Astrocyte of the spinal cord (primary cell): ENCODE data around the gene KCNQ5.
A peak's percentile ranks its signal among the peaks of the same experiment; 100 is the strongest.

Experiments
- DNase-seq: peaks from one replicate; pipeline ENCODE4 v3.0.0; 2011; ENCODE audit warnings: low read depth, low spot score
- H3K4me3 ChIP-seq: 2 replicates; pipeline ENCODE4 v1.5.1; 2011; ENCODE audit warnings: low read depth, mild to moderate bottlenecking, low read length, moderate library complexity
- CTCF ChIP-seq: IDR thresholded peaks from 2 replicates; pipeline ENCODE4 v1.5.1; 2012; ENCODE audit warnings: low read depth, mild to moderate bottlenecking, low read length, inconsistent platforms
- in situ Hi-C: cut with HindIII; loops from 2 replicates; pipeline ENCODE4 v1.10.0; 2017; ENCODE audit warnings: low sequenced_read_pairs

The KCNQ5 gene

GRCh38 chr6:73058736-73059135 lies 436.9 kb downstream of the KCNQ5 start:
- no peak overlapping the region for H3K4me3 ChIP-seq
- DNase-seq, result peak; percentile 52
- in situ Hi-C loops, result no loop called here
- TF ChIP-seq CTCF, result no peak

GRCh38 chr6:73062130-73062529 lies 440.3 kb downstream of the KCNQ5 start:
- in situ Hi-C loops, result no loop called here
- TF ChIP-seq CTCF, result no peak
- no peak for DNase-seq
- no peak overlapping the region for H3K4me3 ChIP-seq

GRCh38 chr6:73062837-73063236 lies 441.0 kb downstream of the KCNQ5 start:
- in situ Hi-C loops, result no loop called here
- peak; percentile 30 for DNase-seq
- no peak for TF ChIP-seq CTCF

GRCh38 chr6:73064266-73064665 lies 442.4 kb downstream of the KCNQ5 start:
- no peak for DNase-seq
- no peak overlapping the region for H3K4me3 ChIP-seq
- TF ChIP-seq CTCF, result no peak
- in situ Hi-C loops, result no loop called here

More at GRCh38 chr6:73062837-73063236, 441.0 kb downstream of the KCNQ5 start:
- no peak overlapping the region for H3K4me3 ChIP-seq

- TF ChIP-seq CTCF, result no peak
- in situ Hi-C loops, result no loop called here
- H3K4me3 ChIP-seq, result no peak overlapping the region
- DNase-seq, result no peak
Measured at GRCh38 chr6:73073238-73073637, 451.4 kb downstream of the KCNQ5 start.

- DNase-seq, result peak; percentile 82
- no peak overlapping the region for H3K4me3 ChIP-seq
- TF ChIP-seq CTCF, result no peak
- in situ Hi-C loops, result no loop called here
Measured at GRCh38 chr6:73074175-73074574, 452.3 kb downstream of the KCNQ5 start.
